OCI-LY1 (cell line): ENCODE results near the gene ANKRA2.

Experiments
- H2AFZ ChIP-seq: fragments of 200-600 bp; sonication (generic), shearing (Covaris generic); 2 replicates; pipeline ENCODE4 v1.6.0; 2014; ENCODE audit warnings: antibody characterized with exemption, mild to moderate bottlenecking, low read length
- H3F3A ChIP-seq: fragments of 200-600 bp; sonication (generic), shearing (Covaris generic); 2 replicates; pipeline ENCODE4 v1.6.0; 2014; ENCODE audit warnings: mild to moderate bottlenecking, antibody characterized with exemption, low read length, moderate library complexity; ENCODE audit not compliant: insufficient read depth
- H3K27ac ChIP-seq: fragments of 200-600 bp; sonication (generic); 2 replicates; pipeline ENCODE4 v1.5.1; 2014; ENCODE audit warnings: low read length, mixed run types, mild to moderate bottlenecking, low read depth; ENCODE audit not compliant: poor library complexity, severe bottlenecking
- H3K27me3 ChIP-seq: fragments of 200-600 bp; sonication (generic); 2 replicates; pipeline ENCODE4 v1.6.0; 2014; ENCODE audit warnings: antibody characterized with exemption, mild to moderate bottlenecking, low read length, moderate library complexity; ENCODE audit not compliant: insufficient read depth
- H3K36me3 ChIP-seq: fragments of 200-600 bp; sonication (generic); 2 replicates; pipeline ENCODE4 v1.6.1; 2014; ENCODE audit warnings: mild to moderate bottlenecking, antibody characterized with exemption, low read length, moderate library complexity, mixed read lengths; ENCODE audit not compliant: insufficient read depth
- H3K4me1 ChIP-seq: fragments of 200-600 bp; sonication (generic); 2 replicates; pipeline ENCODE4 v1.5.1; 2014; ENCODE audit warnings: mild to moderate bottlenecking, low read length, moderate library complexity; ENCODE audit not compliant: insufficient read depth, severe bottlenecking
- H3K4me2 ChIP-seq: fragments of 200-600 bp; sonication (generic), shearing (Covaris generic); 2 replicates; pipeline ENCODE4 v1.6.1; 2014; ENCODE audit warnings: low read length
- H3K4me3 ChIP-seq: fragments of 200-600 bp; sonication (generic); 2 replicates; pipeline ENCODE4 v1.5.1; 2014; ENCODE audit warnings: low read length, low read depth, mild to moderate bottlenecking, mixed read lengths; ENCODE audit not compliant: poor library complexity, severe bottlenecking
- H3K79me2 ChIP-seq: fragments of 200-600 bp; shearing (Covaris generic); 2 replicates; pipeline ENCODE4 v1.6.1; 2016; ENCODE audit warnings: mixed run types, low read length, mixed read lengths; ENCODE audit not compliant: insufficient read depth
- H3K9ac ChIP-seq: fragments of 200-600 bp; sonication (generic), shearing (Covaris generic); 2 replicates; pipeline ENCODE4 v1.6.1; 2014; ENCODE audit warnings: mild to moderate bottlenecking, low read length, mixed read lengths
- H3K9me2 ChIP-seq: fragments of 200-600 bp; sonication (generic), shearing (Covaris generic); 2 replicates; pipeline ENCODE4 v1.6.1; 2014; ENCODE audit warnings: low read depth, mild to moderate bottlenecking, low read length, mixed read lengths
- H3K9me3 ChIP-seq: fragments of 200-600 bp; shearing (Covaris generic); 2 replicates; pipeline ENCODE4 v1.6.1; 2014; ENCODE audit warnings: low read length, mixed read lengths
- H4K20me1 ChIP-seq: fragments of 200-600 bp; sonication (generic), shearing (Covaris generic); 2 replicates; pipeline ENCODE4 v1.6.0; 2016; ENCODE audit warnings: mild to moderate bottlenecking, low read length; ENCODE audit not compliant: insufficient read depth
- EZH2 ChIP-seq: fragments of 200-600 bp; sonication (generic), shearing (Covaris generic); IDR thresholded peaks from 2 replicates; pipeline ENCODE4 v1.8.0; 2017; ENCODE audit warnings: borderline replicate concordance, mixed run types, mild to moderate bottlenecking, antibody characterized with exemption, low read length, moderate library complexity, mixed read lengths
- TF ChIP-seq, protein P1 (sequence below): fragments of 200-600 bp; sonication (generic), shearing (Covaris generic); IDR thresholded peaks from 2 replicates; pipeline ENCODE4 v1.5.1; 2017; ENCODE audit warnings: mild to moderate bottlenecking, antibody characterized with exemption, low read length, moderate library complexity, mixed read lengths

Gene ANKRA2

DNA sequence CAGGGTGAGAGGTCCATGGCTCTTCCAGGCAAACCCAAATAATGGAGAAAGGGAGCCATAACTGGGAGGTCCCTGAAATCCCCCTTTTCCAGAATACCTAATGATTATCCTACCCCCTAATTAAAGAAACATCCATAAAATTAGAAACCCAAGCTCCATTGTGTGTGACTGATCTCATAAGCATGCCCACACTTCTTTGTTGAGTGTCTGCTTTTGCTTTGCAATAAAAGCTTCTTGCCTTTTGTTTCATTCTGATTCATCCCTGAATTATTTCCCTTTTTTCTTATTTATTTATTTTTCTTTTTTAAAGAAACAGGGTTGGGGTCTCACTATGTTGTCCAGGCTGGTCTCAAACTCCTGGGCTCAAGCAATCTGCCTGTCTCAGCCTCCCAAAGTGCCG is 34.1 kb downstream of the ANKRA2 start:
- H3F3A ChIP-seq, result no peaks in the 10 kb centered on the region
- no peak overlapping the region for H3K4me3 ChIP-seq
- H3K4me2 ChIP-seq, result no peak overlapping the region
- no peaks in the 10 kb centered on the region; the same call in 1 of the 2 replicates for H3K27me3 ChIP-seq
- H3K9ac ChIP-seq, result no peak overlapping the region
- TF ChIP-seq, protein P1, sequence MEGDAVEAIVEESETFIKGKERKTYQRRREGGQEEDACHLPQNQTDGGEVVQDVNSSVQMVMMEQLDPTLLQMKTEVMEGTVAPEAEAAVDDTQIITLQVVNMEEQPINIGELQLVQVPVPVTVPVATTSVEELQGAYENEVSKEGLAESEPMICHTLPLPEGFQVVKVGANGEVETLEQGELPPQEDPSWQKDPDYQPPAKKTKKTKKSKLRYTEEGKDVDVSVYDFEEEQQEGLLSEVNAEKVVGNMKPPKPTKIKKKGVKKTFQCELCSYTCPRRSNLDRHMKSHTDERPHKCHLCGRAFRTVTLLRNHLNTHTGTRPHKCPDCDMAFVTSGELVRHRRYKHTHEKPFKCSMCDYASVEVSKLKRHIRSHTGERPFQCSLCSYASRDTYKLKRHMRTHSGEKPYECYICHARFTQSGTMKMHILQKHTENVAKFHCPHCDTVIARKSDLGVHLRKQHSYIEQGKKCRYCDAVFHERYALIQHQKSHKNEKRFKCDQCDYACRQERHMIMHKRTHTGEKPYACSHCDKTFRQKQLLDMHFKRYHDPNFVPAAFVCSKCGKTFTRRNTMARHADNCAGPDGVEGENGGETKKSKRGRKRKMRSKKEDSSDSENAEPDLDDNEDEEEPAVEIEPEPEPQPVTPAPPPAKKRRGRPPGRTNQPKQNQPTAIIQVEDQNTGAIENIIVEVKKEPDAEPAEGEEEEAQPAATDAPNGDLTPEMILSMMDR, result no peak
- TF ChIP-seq EZH2, result no peak
- H3K27ac ChIP-seq, result no peak overlapping the region
- no peaks in the 10 kb centered on the region for H3K36me3 ChIP-seq
- H4K20me1 ChIP-seq, result no peaks in the 10 kb centered on the region
- H3K9me3 ChIP-seq, result no peaks in the 10 kb centered on the region
- H3K79me2 ChIP-seq, result no peaks in the 10 kb centered on the region
- H3K4me1 ChIP-seq, result no peaks in the 10 kb centered on the region
- H2AFZ ChIP-seq, result no peak overlapping the region
- H3K9me2 ChIP-seq, result no peaks in the 10 kb centered on the region

DNA sequence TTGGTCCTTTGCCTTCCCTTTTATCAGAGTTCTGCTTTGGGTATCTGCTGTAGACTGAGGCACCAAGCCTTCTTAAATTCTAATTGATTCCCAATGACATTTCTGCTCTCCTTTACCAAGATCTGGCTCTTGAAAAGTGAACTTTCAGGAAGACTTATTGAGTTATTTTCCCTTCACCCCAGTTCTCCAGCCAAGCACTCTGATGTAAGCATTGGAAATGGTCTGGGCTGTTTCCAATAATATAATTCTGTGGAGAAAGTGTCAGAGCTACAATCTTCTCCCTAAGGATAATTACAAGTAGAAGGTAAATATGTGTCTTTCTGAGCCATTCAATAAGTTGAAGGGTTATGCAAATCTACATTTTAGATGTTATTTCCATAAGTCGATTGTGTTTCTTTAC is 36.4 kb downstream of the ANKRA2 start:
- Histone ChIP-seq H3K27me3 (no peaks in the 10 kb centered on the region; the same call in 1 of the 2 replicates), H3K4me2 (no peak overlapping the region), H3K9me3 (no peaks in the 10 kb centered on the region), H4K20me1 (no peaks in the 10 kb centered on the region), H3K79me2 (no peaks in the 10 kb centered on the region), H3K4me3 (no peak overlapping the region), H3K36me3 (no peaks in the 10 kb centered on the region), H2AFZ (no peak overlapping the region), H3K27ac (no peak overlapping the region), H3K9ac (no peak overlapping the region), H3K4me1 (no peaks in the 10 kb centered on the region), H3K9me2 (no peaks in the 10 kb centered on the region), H3F3A (no peaks in the 10 kb centered on the region)
- TF ChIP-seq EZH2, result no peak
- TF ChIP-seq, protein P1, result no peak

DNA sequence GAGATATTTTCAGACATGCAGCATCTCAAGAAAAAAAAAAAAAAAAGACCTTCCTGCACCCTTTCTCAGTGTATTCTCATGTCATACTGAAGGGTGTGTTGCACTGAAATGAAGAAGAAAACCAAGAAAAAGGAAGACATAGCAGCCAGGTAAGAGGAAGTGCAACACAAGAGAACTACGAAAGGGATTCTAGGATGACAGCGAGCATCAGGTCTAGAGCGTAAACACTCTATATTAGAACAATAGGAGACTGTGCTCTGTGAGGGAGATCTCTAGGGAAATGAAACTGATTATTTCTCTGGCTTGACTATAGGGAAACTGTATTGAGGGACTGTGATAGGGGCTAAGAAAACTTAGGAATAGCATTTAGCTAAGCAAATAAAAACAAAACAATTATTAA is 37.2 kb downstream of the ANKRA2 start:
- Histone ChIP-seq H4K20me1 (no peaks in the 10 kb centered on the region), H3K4me3 (no peak overlapping the region), H3K4me2 (no peak overlapping the region), H3K9me2 (no peaks in the 10 kb centered on the region), H3K9ac (no peak overlapping the region), H3K27me3 (no peaks in the 10 kb centered on the region; the same call in 1 of the 2 replicates), H3F3A (no peaks in the 10 kb centered on the region), H3K36me3 (no peaks in the 10 kb centered on the region), H3K27ac (no peak overlapping the region), H3K79me2 (no peaks in the 10 kb centered on the region), H3K9me3 (no peaks in the 10 kb centered on the region), H3K4me1 (no peaks in the 10 kb centered on the region), H2AFZ (no peak overlapping the region)
- TF ChIP-seq, protein P1, result no peak
- TF ChIP-seq EZH2, result no peak
